GM20431 (cell line): ENCODE measurements around the gene MKRN2OS.
"Not testable (repeated sequence)": the region's sequence is repeated elsewhere in the genome, so short reads cannot be mapped to it uniquely, and the experiment has no call there.

Experiments used
- in situ Hi-C: fragments of 300-500 bp; cut with MseI, MboI; formaldehyde crosslinking; loops from one replicate; pipeline ENCODE4 v1.15.0; 2020; ENCODE audit warnings: low sequenced_read_pairs; ENCODE audit not compliant: unreplicated experiment

MKRN2OS gene

DNA sequence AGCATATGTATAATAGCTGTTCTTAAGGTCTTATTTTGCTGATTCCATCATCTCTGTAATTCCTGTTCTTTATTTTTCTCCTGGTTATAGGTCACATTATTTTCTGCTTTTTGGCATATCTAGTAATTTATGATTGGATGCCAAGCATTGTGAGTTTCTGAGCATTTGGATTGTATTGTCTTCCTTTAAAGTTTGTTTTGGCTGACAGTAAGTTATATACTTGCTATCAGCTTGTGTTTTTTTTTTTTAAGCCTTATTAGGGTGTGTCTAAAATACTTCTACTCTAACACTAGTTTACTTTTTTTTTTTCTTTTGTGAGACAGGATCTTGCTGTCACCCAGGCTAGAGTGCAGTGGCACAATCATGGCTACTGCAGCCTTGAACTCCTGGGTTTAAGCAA, 21.7 kb upstream of the MKRN2OS start:
- in situ Hi-C loops: no loop called here

DNA sequence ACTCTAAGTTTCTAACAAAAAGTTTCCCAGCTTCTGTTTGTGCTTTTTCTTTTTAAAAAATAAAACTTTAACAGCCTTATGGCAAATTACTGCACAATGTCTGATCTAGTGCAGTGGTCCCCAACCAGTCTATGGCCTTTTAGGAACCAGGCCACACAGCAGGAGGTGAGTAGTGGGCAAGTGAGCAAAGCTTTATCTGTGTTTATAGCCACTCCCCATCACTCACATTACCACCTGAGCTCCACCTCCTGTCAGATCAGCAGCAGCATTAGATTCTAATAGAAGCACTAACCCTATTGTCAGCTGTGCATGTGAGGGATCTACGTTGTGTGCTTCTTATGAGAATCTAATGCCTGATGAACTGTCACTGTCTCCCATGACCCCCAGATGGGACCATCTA, 17.2 kb upstream of the MKRN2OS start:
- in situ Hi-C loops: no loop called here

GRCh38 chr3:12561397-12561796, 16.1 kb upstream of the MKRN2OS start:
- in situ Hi-C loops: no loop called here

GRCh38 chr3:12560505-12561190, 15.3 kb upstream of the MKRN2OS start:
- in situ Hi-C loops: no loop called here

- in situ Hi-C loops: no loop called here
These were observed 14.2 kb upstream of the MKRN2OS start for GRCh38 chr3:12559520-12559919.

DNA sequence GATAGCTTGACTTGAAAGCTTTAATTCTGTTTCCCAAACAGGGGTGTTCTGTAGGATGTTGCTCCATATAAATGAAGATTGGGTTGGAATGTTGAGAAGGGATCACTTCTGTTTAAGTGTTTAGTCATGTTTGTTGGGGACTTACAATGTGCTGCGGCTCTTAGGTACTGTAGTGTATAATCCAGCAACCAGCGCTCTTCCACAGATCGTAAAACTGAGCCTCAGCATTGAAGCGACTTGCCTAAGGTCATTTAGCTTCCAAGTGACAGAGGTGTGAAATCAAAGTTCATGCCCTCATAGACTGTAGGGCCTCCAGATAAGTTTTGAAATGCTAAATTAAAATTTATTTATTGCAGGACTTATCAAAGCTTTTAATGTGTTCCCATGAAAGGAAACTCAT, 13.4 kb upstream of the MKRN2OS start:
- in situ Hi-C loops: no loop called here

GRCh38 chr3:12557473-12558100, 12.3 kb upstream of the MKRN2OS start:
- in situ Hi-C loops: no loop called here

DNA sequence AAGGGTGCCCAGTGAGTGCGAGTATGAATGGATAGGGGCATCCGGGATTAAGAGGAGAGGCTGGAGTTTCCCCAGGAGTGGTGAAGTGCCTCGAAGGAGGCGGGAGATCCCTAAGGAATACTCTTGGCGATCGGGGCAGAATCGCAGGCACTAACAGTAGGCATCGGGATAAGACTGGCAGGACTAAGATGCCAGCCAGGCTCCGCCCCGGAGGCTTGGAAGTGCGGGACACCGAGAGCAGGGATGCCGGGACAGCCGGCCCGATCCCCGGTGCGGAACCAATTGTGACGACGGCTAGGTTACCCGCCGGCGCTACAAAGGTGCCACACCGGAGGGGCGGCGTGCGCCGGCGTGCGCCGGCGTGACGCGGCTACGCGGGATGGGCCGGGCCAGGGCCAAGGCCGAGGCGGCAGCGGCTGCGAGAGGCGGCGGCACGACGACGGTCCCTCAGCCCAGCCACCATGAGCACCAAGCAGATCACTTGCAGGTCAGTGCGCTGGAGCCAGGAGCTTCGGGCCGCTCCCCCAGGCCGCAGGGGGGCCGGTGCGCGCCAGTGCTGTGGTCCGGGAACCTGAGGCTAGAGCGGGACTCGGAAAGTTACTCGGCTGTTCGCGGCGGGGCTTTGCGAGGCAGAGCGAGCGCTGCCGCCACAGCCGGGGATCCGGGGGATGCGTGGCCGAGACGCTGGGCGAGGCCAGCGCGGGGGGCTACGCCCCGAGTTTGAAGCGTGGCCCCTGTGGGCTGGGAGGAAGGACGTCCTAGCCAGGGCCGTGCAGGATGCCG, 11.6 kb upstream of the MKRN2OS start, which contains the start of gene MKRN2:
Gene MKRN2 (plus strand): TSS at position 398 of the 783 bp plus-strand sequence. CDS start 64 bp downstream, at position 462.
- in situ Hi-C loops: no loop called here

DNA sequence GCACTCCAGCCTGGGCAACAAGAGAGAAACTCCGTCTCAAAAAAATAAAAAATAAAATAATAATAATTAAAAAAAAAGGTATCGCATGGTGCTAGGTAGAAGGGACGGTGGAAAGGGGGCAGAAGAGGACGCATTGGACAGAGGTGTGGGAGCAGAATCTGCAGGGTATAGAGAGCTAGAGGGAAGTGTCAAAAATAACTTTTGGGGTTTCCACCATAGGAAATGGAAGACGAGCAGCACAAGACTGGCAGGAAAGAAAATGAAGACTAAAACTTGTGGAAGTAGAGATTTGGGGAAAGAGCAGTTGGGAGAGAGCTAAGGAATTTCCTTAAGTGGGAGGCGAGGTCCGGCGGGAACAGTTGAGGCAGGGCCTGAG, 11.0 kb upstream of the MKRN2OS start:
- in situ Hi-C loops: no loop called here

GRCh38 chr3:12553921-12554391, 8.7 kb upstream of the MKRN2OS start:
- in situ Hi-C loops: no loop called here

- in situ Hi-C loops: no loop called here
These were observed 4.9 kb upstream of the MKRN2OS start for GRCh38 chr3:12549971-12550760.

DNA sequence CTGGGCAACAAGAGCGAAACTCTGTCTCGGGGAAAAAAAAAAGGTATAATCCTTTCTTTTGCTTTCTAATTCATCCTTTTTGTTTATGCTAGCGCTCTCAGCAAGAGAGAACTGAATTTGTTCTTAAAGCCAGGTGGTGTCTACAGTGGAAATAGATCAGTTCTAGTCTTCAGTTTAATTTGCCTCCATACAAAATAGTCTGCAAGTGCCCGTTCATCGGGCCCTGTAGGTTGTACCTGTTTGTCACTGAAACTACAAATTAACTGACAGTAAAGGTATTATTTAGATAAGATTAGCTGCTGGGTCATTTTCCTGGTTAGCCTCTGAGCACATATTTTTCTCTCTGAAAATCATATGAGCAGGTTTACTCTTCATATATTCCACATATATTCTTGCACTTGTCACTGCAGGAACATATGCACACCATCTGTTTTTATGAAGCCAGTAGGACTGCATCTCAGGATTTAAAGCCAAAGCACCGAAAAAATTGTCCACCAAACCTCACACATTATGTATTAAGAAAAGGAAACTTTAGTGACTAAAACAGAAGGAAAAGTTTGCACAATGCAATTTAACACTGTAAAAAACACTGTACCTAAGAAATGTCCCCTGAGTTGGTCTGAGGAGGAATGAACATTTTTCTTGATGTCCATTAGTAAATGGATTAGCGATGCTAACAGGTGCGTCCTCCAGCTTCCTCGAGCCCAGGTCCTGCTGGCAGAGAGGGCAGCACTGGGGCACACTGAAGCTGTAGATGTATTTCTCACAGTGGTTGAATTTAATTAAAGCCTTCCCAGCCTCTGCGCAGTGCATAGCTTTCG, 437 bp downstream of the MKRN2OS start:
- in situ Hi-C loops: no loop called here

GRCh38 chr3:12543497-12543896, 1.8 kb downstream of the MKRN2OS start:
- in situ Hi-C loops: not testable (repeated sequence)

DNA sequence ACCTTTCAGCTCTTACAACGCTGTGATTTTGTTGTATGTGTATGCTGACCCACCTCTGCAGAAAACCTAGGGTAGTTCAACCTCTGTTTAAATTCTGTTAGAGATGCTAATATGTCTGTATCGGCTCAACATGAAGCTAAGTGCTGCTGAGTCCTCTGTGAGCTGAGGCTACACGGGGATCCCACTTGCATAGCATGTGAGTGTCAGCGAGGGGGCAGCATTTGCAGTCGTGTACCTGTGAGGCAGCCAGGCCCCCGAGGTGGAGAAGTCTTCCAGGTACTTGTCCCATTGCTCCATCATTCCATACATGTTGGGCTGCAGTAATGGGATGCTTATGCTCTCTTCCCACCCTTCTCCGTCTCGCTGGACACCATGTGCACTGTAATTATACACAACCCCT, 3.7 kb downstream of the MKRN2OS start:
- in situ Hi-C loops: no loop called here

- in situ Hi-C loops: no loop called here
These were observed 8.9 kb downstream of the MKRN2OS start for GRCh38 chr3:12536423-12536822.

DNA sequence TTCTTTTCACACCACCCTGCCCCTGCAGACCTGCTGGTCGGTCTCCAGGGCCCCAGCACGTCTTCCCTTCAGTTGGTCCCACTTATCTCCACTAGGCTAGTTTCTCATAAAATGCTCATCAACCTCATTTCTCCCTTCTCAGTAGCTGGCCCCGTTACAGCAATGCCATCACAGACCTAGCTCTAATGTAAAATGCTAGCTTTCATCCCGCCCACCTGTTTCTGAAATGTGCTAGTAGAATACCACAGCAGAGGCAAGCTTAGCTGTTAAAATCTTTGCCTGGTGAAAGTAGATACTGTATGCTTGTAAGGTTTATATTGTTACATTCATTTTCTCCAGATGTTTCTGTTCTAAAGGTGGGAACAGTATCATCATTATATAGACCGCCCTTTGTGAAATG, 13.1 kb downstream of the MKRN2OS start:
- in situ Hi-C loops: no loop called here

DNA sequence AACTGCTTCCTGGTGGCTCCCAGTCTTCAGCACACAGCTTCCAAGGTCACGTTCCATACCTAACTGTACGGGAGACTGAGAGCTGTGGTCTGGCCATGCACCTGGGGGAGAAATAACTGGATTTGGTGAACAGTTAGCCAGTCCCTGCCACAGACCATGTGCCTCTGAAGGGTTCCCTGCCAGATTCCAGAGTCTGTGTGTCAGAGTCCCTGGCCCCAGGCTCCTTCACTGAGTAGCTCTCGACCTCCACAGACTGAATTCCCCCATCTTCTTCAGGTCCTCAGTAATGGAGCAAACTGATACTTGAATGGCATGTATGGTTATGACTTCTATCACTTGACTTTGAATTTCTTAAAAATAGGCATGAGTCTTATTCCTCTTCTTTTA, 17.5 kb downstream of the MKRN2OS start:
- in situ Hi-C loops: no loop called here

DNA sequence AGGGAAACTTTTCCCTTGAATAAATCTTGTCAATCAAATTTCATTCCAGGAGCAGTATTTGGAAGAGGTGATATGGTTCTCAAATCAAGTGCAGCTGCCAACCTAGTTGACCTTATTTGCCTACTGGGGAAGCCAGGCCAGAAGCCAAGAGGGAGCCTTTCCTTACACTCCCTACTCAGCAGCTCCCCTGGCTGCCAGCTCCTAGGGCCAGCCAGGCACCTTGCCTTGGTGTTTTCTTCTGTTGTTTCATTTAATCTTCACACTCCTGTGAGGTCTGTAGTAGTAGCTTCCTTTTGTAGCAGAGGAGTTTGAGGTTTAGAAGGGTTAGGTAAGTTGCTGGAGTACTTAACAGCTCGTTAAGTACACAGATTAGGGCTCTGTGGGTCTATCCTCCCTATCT, 22.6 kb downstream of the MKRN2OS start:
- in situ Hi-C loops: no loop called here

DNA sequence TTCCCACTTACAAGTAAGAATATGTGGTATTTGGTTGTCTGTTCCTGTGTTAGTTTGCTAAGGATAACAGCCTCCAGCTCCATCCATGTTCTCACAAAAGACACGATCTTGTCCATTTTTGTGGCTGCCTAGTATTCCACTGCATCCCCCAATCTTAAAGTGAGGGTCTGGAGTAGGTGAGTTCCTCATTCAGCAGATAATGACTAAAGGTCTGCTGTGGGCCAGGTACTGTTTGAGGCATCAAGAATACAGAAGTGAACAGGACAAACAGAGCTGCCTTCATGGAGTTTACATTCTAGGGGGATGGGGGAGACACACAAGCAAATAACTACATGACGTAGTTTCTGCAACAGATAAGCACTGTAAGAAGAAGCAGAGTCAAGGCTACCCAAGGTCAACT, 24.3 kb downstream of the MKRN2OS start:
- in situ Hi-C loops: no loop called here
